ENCODE data around the gene IL17RD. TPM values are rescaled to one million over a fixed set of nuclear protein-coding genes. Genes with fewer than 3 reads are reported as not detected.

Gene IL17RD
- total RNA-seq, 2 experiments from 2014 or later = not detected

DNA sequence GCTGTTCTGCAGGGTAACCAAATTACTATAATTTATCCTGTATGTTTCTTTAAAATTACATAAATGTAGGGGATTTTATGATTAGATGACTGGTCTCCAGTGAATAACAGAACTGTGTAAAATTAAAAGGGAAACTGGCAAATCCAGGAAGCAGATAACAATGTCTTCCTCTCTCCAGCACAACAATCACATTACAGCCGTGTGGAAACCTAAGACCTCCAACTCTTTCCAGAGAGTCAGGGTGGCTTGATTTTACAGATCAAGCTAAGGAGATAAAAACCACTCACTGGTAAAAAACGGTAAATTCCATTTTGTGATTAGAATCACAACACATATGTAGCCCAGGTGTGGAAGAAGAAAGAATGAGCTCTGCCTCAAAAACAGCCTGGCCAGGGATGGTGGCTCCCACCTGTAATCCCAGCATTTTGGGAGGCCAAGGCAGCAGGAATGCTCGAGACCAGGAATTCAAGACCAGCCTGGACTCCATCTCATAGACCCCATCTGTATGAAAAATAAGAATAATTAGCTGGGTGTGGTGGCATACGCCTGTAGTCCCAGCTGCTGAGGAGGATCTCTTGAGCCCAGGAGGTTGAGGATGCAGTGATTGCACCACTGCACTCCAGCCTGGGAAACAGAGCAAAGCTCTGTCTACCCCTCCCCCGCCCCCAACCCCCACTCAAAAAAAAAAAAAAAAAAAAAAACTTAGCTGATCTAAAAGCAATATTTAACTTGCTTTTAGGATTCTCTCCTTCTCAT lies 29.0 kb downstream of the IL17RD start:
- CTCF ChIA-PET = interaction anchor here (0.6 to 0.7 kb wide), 2 partner anchors 14 to 61 kb away, joined by 3 read pairs; no protein-coding TSS in a partner anchor
- TF ChIP-seq, protein P1, sequence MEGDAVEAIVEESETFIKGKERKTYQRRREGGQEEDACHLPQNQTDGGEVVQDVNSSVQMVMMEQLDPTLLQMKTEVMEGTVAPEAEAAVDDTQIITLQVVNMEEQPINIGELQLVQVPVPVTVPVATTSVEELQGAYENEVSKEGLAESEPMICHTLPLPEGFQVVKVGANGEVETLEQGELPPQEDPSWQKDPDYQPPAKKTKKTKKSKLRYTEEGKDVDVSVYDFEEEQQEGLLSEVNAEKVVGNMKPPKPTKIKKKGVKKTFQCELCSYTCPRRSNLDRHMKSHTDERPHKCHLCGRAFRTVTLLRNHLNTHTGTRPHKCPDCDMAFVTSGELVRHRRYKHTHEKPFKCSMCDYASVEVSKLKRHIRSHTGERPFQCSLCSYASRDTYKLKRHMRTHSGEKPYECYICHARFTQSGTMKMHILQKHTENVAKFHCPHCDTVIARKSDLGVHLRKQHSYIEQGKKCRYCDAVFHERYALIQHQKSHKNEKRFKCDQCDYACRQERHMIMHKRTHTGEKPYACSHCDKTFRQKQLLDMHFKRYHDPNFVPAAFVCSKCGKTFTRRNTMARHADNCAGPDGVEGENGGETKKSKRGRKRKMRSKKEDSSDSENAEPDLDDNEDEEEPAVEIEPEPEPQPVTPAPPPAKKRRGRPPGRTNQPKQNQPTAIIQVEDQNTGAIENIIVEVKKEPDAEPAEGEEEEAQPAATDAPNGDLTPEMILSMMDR (IDR thresholded peaks at IDR 0.05) = no peak
- H3K27ac Mint-ChIP-seq = no peak overlapping the region
- H3K4me1 ChIP-seq (ENCODE audit: insufficient read depth, low read length) = no peaks in the 10 kb centered on the region
- POLR2A ChIA-PET = no interaction called here
- H3K27ac ChIP-seq (ENCODE audit: low read depth in 1 of 2, low read length in 2 of 2) = no peak overlapping the region
- H3K9me3 ChIP-seq (ENCODE audit: control insufficient read depth in 1 of 2, insufficient read depth in 1 of 2, low read length in 2 of 2) = no peaks in the 10 kb centered on the region
- H3K27me3 Mint-ChIP-seq = peaks cover 21% of the 10 kb centered on the region
- H3K9me3 Mint-ChIP-seq = no peaks in the 10 kb centered on the region
- H3K4me3 ChIP-seq (ENCODE audit: low read length) = no peak overlapping the region
- ATAC-seq (ENCODE audit: poor library complexity) = no peak
- no peaks in the 10 kb centered on the region for H3K36me3 Mint-ChIP-seq (ENCODE audit: low read depth)
- intact Hi-C loops (cut with DNase I, micrococcal nuclease) = no loop called here
- no peak for DNase-seq
- H3K4me3 Mint-ChIP-seq = no peak overlapping the region
- H3K4me1 Mint-ChIP-seq (ENCODE audit: low read depth) = no peaks in the 10 kb centered on the region
- H3K36me3 ChIP-seq (ENCODE audit: insufficient read depth, low read length) = no peaks in the 10 kb centered on the region
- peaks cover 0 to 5% of the 10 kb centered on the region in 2 experiments for H3K27me3 ChIP-seq (ENCODE audit: control insufficient read depth in 1 of 2, insufficient read depth in 2 of 2, low read length in 2 of 2)

DNA sequence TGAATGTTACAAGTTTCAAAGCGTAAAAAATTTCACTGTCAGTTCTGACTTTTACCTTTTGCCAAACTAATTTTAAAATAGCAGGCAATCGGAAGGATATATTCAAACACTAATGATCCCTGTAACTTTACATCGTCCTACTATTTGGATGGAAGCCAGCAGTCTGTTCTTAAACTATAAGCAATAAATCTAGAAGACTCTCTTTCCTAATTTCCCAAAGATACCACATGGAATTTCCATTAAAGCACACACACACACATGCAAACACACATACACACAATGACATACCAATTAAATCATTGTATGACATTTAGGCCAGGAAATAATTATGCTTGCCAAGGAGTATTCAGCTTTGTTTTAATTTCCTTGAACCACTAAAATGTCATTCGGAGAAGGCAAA lies 32.0 kb downstream of the IL17RD start:
- Mint-ChIP-seq H3K36me3 (ENCODE audit: low read depth) (no peaks in the 10 kb centered on the region), H3K4me3 (no peak overlapping the region), H3K27ac (no peak overlapping the region), H3K4me1 (ENCODE audit: low read depth) (no peaks in the 10 kb centered on the region), H3K27me3 (peaks cover 16% of the 10 kb centered on the region), H3K9me3 (no peaks in the 10 kb centered on the region)
- Histone ChIP-seq H3K4me3 (ENCODE audit: low read length) (no peak overlapping the region), H3K27me3 (ENCODE audit: control insufficient read depth in 1 of 2, insufficient read depth in 2 of 2, low read length in 2 of 2) (peaks cover 0 to 14% of the 10 kb centered on the region in 2 experiments), H3K36me3 (ENCODE audit: insufficient read depth, low read length) (no peaks in the 10 kb centered on the region), H3K4me1 (ENCODE audit: insufficient read depth, low read length) (peaks cover 5% of the 10 kb centered on the region), H3K9me3 (ENCODE audit: control insufficient read depth in 1 of 2, insufficient read depth in 1 of 2, low read length in 2 of 2) (no peaks in the 10 kb centered on the region), H3K27ac (ENCODE audit: low read depth in 1 of 2, low read length in 2 of 2) (no peak overlapping the region)
- DNase-seq = no peak
- ChIA-PET CTCF (no interaction called here), POLR2A (no interaction called here)
- ATAC-seq (ENCODE audit: poor library complexity) = no peak
- intact Hi-C loops (cut with DNase I, micrococcal nuclease) = no loop called here
- TF ChIP-seq, protein P1 (IDR thresholded peaks at IDR 0.05) = no peak

DNA sequence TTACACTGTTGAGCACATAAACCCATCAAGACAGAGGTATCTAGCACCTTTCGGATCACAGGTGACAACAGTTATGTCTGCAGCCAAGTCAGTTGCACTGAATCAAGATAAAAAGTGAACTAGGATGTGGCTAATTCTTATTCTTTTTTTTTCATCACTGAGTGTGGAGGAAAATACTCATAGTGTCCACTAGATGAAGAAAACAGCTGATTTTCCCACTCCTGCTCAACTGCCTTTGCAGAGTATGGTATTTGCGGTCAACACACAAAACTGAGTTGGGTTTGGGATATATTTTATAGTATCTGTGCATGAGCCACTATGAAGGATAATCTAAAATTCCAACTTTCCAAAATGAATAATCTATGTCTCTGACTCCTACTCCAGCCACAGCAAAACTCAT lies 32.5 kb downstream of the IL17RD start:
- H3K27me3 Mint-ChIP-seq = peaks cover 11% of the 10 kb centered on the region
- H3K4me1 ChIP-seq (ENCODE audit: insufficient read depth, low read length) = peaks cover 5% of the 10 kb centered on the region
- no peak overlapping the region for H3K4me3 Mint-ChIP-seq
- TF ChIP-seq, protein P1 (IDR thresholded peaks at IDR 0.05) = no peak
- H3K9me3 Mint-ChIP-seq = no peaks in the 10 kb centered on the region
- H3K4me3 ChIP-seq (ENCODE audit: low read length) = no peak overlapping the region
- CTCF ChIA-PET = no interaction called here
- intact Hi-C loops (cut with DNase I, micrococcal nuclease) = no loop called here
- no peak for ATAC-seq (ENCODE audit: poor library complexity)
- POLR2A ChIA-PET = interaction anchor here (0.6 kb wide), 1 partner anchor 478 kb away, joined by 4 read pairs; no protein-coding TSS in a partner anchor
- peaks cover 0 to 14% of the 10 kb centered on the region in 2 experiments for H3K27me3 ChIP-seq (ENCODE audit: control insufficient read depth in 1 of 2, insufficient read depth in 2 of 2, low read length in 2 of 2)
- DNase-seq = no peak
- H3K27ac ChIP-seq (ENCODE audit: low read depth in 1 of 2, low read length in 2 of 2) = no peak overlapping the region
- no peaks in the 10 kb centered on the region for H3K36me3 Mint-ChIP-seq (ENCODE audit: low read depth)
- no peak overlapping the region for H3K27ac Mint-ChIP-seq
- no peaks in the 10 kb centered on the region for H3K9me3 ChIP-seq (ENCODE audit: control insufficient read depth in 1 of 2, insufficient read depth in 1 of 2, low read length in 2 of 2)
- H3K36me3 ChIP-seq (ENCODE audit: insufficient read depth, low read length) = no peaks in the 10 kb centered on the region
- H3K4me1 Mint-ChIP-seq (ENCODE audit: low read depth) = no peaks in the 10 kb centered on the region

Data from CD4-positive, alpha-beta T cell (primary cell).